H1 (cell line): ENCODE results near the gene SRR. TPM values are rescaled to one million over a fixed set of nuclear protein-coding genes. Genes with fewer than 3 reads are reported as not detected.

ENCODE experiments used
- CTCF ChIA-PET: fragments of 300-600 bp; sonication (Branson Sonifier 250); formaldehyde crosslinking; loops from one replicate; lab custom pipeline; 2021; ENCODE audit not compliant: partially characterized antibody; lab: Charles Lee
- POLR2A ChIA-PET: fragments of 300-600 bp; sonication (Branson Sonifier 250); formaldehyde crosslinking; loops from one replicate; lab custom pipeline; 2021; ENCODE audit warnings: inconsistent platforms; ENCODE audit not compliant: partially characterized antibody; lab: Charles Lee
- DNase-seq, 2 experiments: peaks; one replicate each; pipeline versions ENCODE4 v3.0.0 to v3.0.0-alpha.2; 2010 to 2022; ENCODE audit warnings: low spot score in 2 of 2, low read depth in 1 of 2, mixed read lengths in 1 of 2
- FAIRE-seq: peaks from 2 replicates; lab custom pipeline; 2011; peaks lifted over from hg19 to GRCh38; lab: Jason Lieb, UNC
- H2AFZ ChIP-seq: 2 replicates; pipeline ENCODE4 v1.8.1; 2012; ENCODE audit warnings: low read length, inconsistent platforms
- H2AK5ac ChIP-seq: 2 replicates; pipeline ENCODE4 v1.6.1; 2013; ENCODE audit warnings: low read depth, low read length
- H2BK120ac ChIP-seq: replicated peaks from 2 replicates; pipeline ENCODE3; 2013; ENCODE audit warnings: low read depth, low read length, inconsistent platforms
- H2BK12ac ChIP-seq: 2 replicates; pipeline ENCODE4 v1.6.1; 2013; ENCODE audit warnings: low read depth, low read length
- H2BK15ac ChIP-seq: 2 replicates; pipeline ENCODE4 v1.6.1; 2013; ENCODE audit warnings: low read length
- H2BK20ac ChIP-seq: 2 replicates; pipeline ENCODE4 v1.6.1; 2013; ENCODE audit warnings: low read length
- H2BK5ac ChIP-seq: 2 replicates; pipeline ENCODE4 v1.6.1; 2013; ENCODE audit warnings: low read depth, low read length
- H3K14ac ChIP-seq: 2 replicates; pipeline ENCODE4 v1.6.1; 2013; ENCODE audit warnings: inconsistent platforms; ENCODE audit not compliant: insufficient read length
- H3K18ac ChIP-seq: 2 replicates; pipeline ENCODE4 v1.6.1; 2013; ENCODE audit warnings: low read length; ENCODE audit errors: extremely low read depth
- H3K23ac ChIP-seq: 2 replicates; pipeline ENCODE4 v1.6.1; 2013; ENCODE audit warnings: inconsistent platforms; ENCODE audit not compliant: insufficient read length
- H3K23me2 ChIP-seq: 2 replicates; pipeline ENCODE4 v1.6.1; 2013; ENCODE audit warnings: low read depth, low read length
- H3K27ac ChIP-seq: 2 replicates; pipeline ENCODE4 v1.6.1; 2011; ENCODE audit warnings: low read depth, low read length, inconsistent platforms
- H3K27me3 ChIP-seq, 4 experiments: replicated peaks in 1 of 4; 1 replicate in 1 of 4; 2 replicates in 3 of 4; pipeline versions ENCODE4 v1.6.1 to v1.8.1; 2011 to 2013; ENCODE audit warnings: low read length in 3 of 4, mild to moderate bottlenecking in 3 of 4, inconsistent platforms in 2 of 4, mixed read lengths in 2 of 4, moderate library complexity in 1 of 4; ENCODE audit not compliant: control insufficient read depth in 3 of 4, insufficient read depth in 3 of 4; ENCODE audit errors: extremely low read depth in 1 of 4
- H3K36me3 ChIP-seq, 4 experiments: 2 replicates each; pipeline versions ENCODE4 v1.6.1 to v1.8.1; 2011 to 2013; ENCODE audit warnings: mild to moderate bottlenecking in 4 of 4, low read length in 3 of 4, moderate library complexity in 2 of 4, control low read depth in 1 of 4, inconsistent platforms in 1 of 4; ENCODE audit not compliant: insufficient read depth in 4 of 4, control insufficient read depth in 2 of 4
- H3K4ac ChIP-seq: replicated peaks from 2 replicates; pipeline ENCODE3; 2013; ENCODE audit warnings: low read length, low read depth, mixed read lengths, inconsistent platforms; ENCODE audit not compliant: insufficient read length
- H3K4me1 ChIP-seq, 4 experiments: replicated peaks in 1 of 4; 1 replicate in 1 of 4; 2 replicates in 3 of 4; pipeline versions ENCODE4 v1.6.1 to v1.8.1; 2011 to 2013; ENCODE audit warnings: low read length in 3 of 4, inconsistent platforms in 2 of 4, mixed read lengths in 1 of 4; ENCODE audit not compliant: insufficient read depth in 4 of 4, control insufficient read depth in 3 of 4
- H3K4me2 ChIP-seq, 2 experiments: 2 replicates each; pipeline versions ENCODE4 v1.6.1 to v1.8.1; 2011 to 2013; ENCODE audit warnings: low read depth in 2 of 2, low read length in 2 of 2, control low read depth in 1 of 2, inconsistent platforms in 1 of 2, mild to moderate bottlenecking in 1 of 2; ENCODE audit not compliant: insufficient read depth in 1 of 2
- H3K4me3 ChIP-seq, 4 experiments: fragments of 200-600, 300-600 bp in 1 of 4; sonication (generic), shearing (Covaris generic), sonication (Bioruptor Twin) in 1 of 4; 2 replicates each; pipeline versions ENCODE4 v1.5.1 to v1.8.1; 2011 to 2016; ENCODE audit warnings: low read length in 4 of 4, low read depth in 3 of 4, control low read depth in 2 of 4, inconsistent platforms in 2 of 4, mild to moderate bottlenecking in 2 of 4, mixed read lengths in 1 of 4, moderate library complexity in 1 of 4; ENCODE audit not compliant: insufficient read depth in 2 of 4; ENCODE audit errors: extremely low read depth in 1 of 4
- H3K56ac ChIP-seq: replicated peaks from 2 replicates; pipeline ENCODE3; 2013; ENCODE audit warnings: low read depth, mild to moderate bottlenecking, mixed read lengths, low read length, inconsistent platforms; ENCODE audit not compliant: insufficient read length
- H3K79me1 ChIP-seq: 2 replicates; pipeline ENCODE4 v1.6.1; 2013; ENCODE audit warnings: low read depth, low read length, control low read depth
- H3K79me2 ChIP-seq, 2 experiments: 2 replicates each; pipeline versions ENCODE4 v1.6.1 to v1.8.1; 2012 to 2013; ENCODE audit warnings: low read length in 2 of 2, mild to moderate bottlenecking in 2 of 2, inconsistent platforms in 1 of 2; ENCODE audit not compliant: insufficient read depth in 2 of 2, control insufficient read depth in 1 of 2
- H3K9ac ChIP-seq, 4 experiments: replicated peaks in 1 of 4; 1 replicate in 1 of 4; 2 replicates in 3 of 4; pipeline versions ENCODE4 v1.6.1 to v1.8.1; 2011 to 2013; ENCODE audit warnings: low read depth in 3 of 4, low read length in 3 of 4, control low read depth in 2 of 4, mild to moderate bottlenecking in 2 of 4, moderate library complexity in 2 of 4, inconsistent platforms in 1 of 4; ENCODE audit errors: extremely low read depth in 1 of 4
- H3K9me3 ChIP-seq, 2 experiments: 2 replicates each; pipeline versions ENCODE4 v1.6.1 to v1.8.1; 2012 to 2013; ENCODE audit warnings: mild to moderate bottlenecking in 2 of 2, moderate library complexity in 2 of 2, control low read depth in 1 of 2, inconsistent platforms in 1 of 2, low read depth in 1 of 2, low read length in 1 of 2, mixed read lengths in 1 of 2; ENCODE audit not compliant: insufficient read depth in 2 of 2
- H4K20me1 ChIP-seq, 2 experiments: replicated peaks in 1 of 2; 2 replicates each; pipeline versions ENCODE3 to v1.8.1; 2011 to 2013; ENCODE audit warnings: inconsistent platforms in 2 of 2, low read length in 2 of 2, mild to moderate bottlenecking in 1 of 2; ENCODE audit not compliant: insufficient read depth in 2 of 2, control insufficient read depth in 1 of 2
- H4K5ac ChIP-seq: 2 replicates; pipeline ENCODE4 v1.6.1; 2013; ENCODE audit warnings: low read length, low read depth, mixed read lengths, inconsistent platforms; ENCODE audit not compliant: insufficient read length
- H4K8ac ChIP-seq: 2 replicates; pipeline ENCODE4 v1.8.0; 2013; ENCODE audit warnings: mild to moderate bottlenecking, moderate library complexity, low read length, inconsistent platforms; ENCODE audit not compliant: insufficient read depth; ENCODE audit errors: extremely low read depth
- H4K91ac ChIP-seq: replicated peaks from 2 replicates; pipeline ENCODE3; 2013; ENCODE audit warnings: low read length, mixed read lengths, inconsistent platforms; ENCODE audit not compliant: insufficient read length
- PHF8 ChIP-seq: fragments of 200-600 bp; sonication (generic); conservative IDR thresholded peaks from 2 replicates; pipeline ENCODE4 v1.7.1; 2012; ENCODE audit warnings: low read depth, mild to moderate bottlenecking, inconsistent platforms, low read length, moderate library complexity
- RXRA ChIP-seq: IDR thresholded peaks from 2 replicates; pipeline ENCODE4 v1.6.1; 2011; ENCODE audit warnings: low read depth, mild to moderate bottlenecking, low read length, moderate library complexity; ENCODE audit not compliant: insufficient read depth
- SIX5 ChIP-seq: IDR thresholded peaks from 2 replicates; pipeline ENCODE4 v1.6.1; 2011; ENCODE audit warnings: mild to moderate bottlenecking, low read depth, low read length
- YY1 ChIP-seq: IDR thresholded peaks from 2 replicates; pipeline ENCODE4 v1.6.1; 2011; ENCODE audit warnings: low read depth, mild to moderate bottlenecking, low read length
- WGBS, 2 experiments: shearing (Covaris generic) in 1 of 2; methylation state at CpG; one replicate each; pipeline versions ENCODE4 v1.1.6 to v1.1.7; 2013 to 2015; ENCODE audit warnings: low lambda C conversion rate in 2 of 2, mixed read lengths in 2 of 2, inconsistent platforms in 1 of 2, low coverage in 1 of 2, missing lambda C conversion rate in 1 of 2; ENCODE audit not compliant: insufficient replicate concordance in 2 of 2, insufficient coverage in 1 of 2, insufficient read length in 1 of 2; ENCODE audit errors: extremely low coverage in 1 of 2, missing lambda C conversion rate in 1 of 2; 5-methylcytosine and 5-hydroxymethylcytosine counted together
- polyA plus RNA-seq, 7 experiments: library from polyadenylated mRNA; depleted of rRNA in 3 of 7; stranded (reverse) in 5 of 7; unstranded in 2 of 7; fragments of >200 nt in 5 of 7; fragments of 200-250 nt in 2 of 7; gene quantifications; 1 replicate in 5 of 7; 2 replicates in 1 of 7; 4 replicates in 1 of 7; pipeline versions ENCODE4 v1.2.1 to v1.2.3, GENCODE V29; 2011 to 2013; ENCODE audit warnings: missing spikeins in 2 of 7, mixed read lengths in 2 of 7
- total RNA-seq: library from RNA; stranded (reverse); fragmentation: NEBNext Ultra II Directional; extraction: Animal tissue kit (Norgen Biotek cat#: 25700); gene quantifications from 2 replicates; pipeline ENCODE4 v1.2.1, GENCODE V29; 2021

SRR gene
- total and polyA plus RNA-seq, 2 of the 8 experiments (the other 6 are each of a cell fraction or from before 2014, with no cell fraction given): 3.6 to 4.5 TPM

DNA sequence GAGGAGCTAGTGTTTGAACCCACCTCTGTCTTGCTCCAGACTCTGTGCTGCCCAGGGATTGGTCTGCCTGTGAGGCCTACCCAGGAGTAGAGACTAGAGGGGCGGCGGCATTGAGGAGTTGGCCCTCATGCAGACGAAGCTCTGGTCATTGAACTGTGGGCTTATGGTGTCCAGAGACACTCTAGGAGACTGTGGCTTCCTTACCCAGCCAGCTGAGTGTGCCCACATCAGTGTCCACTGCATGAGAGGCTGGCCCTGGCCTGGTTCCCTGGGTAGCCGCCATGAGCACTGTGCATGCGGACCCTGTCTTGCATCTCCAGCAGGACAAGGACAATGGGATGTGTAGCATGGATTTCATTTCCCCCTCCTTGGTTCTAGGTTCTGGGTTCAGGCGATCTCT lies 47.5 kb downstream of the SRR start:
- H3K9me3 ChIP-seq: no peaks in the 10 kb centered on the region
- no peak overlapping the region for H2BK12ac ChIP-seq
- no peak overlapping the region for H4K5ac ChIP-seq
- no peak overlapping the region for H4K91ac ChIP-seq
- H3K4me2 ChIP-seq: no peak overlapping the region
- H3K4ac ChIP-seq: no peak overlapping the region
- H2AK5ac ChIP-seq: no peak overlapping the region
- no peak overlapping the region for H4K8ac ChIP-seq
- H2BK20ac ChIP-seq: no peak overlapping the region
- no peak overlapping the region for H3K27ac ChIP-seq
- H3K4me3 ChIP-seq: no peak overlapping the region
- H3K23me2 ChIP-seq: 0 out of 2 replicates have a peak, but pooled peaks cover 6% of the 10 kb centered on the region
- whole genome bisulfite sequencing, 2 experiments: 96% methylated on average over 6 of the region's 6 CpGs; no CpG with 5 or more reads in 1 of the 2 experiments
- no peak overlapping the region for H2BK15ac ChIP-seq
- FAIRE-seq: no peak
- H3K9ac ChIP-seq: peak overlapping the region in 1 of 4 experiments; percentile 13; a peak in 1 of 7 replicates
- no peaks in the 10 kb centered on the region for H4K20me1 ChIP-seq
- no peak overlapping the region for H3K56ac ChIP-seq
- H2BK5ac ChIP-seq: no peak overlapping the region
- no peaks in the 10 kb centered on the region for H3K27me3 ChIP-seq
- POLR2A ChIA-PET: interaction anchor here (0.9 to 1.4 kb wide), 3 partner anchors 15 to 22 kb away, joined by 3 to 6 read pairs (median 4); partner anchors contain the start of gene TSR1
- TF ChIP-seq PHF8: no peak
- no peak for TF ChIP-seq YY1
- no peak for TF ChIP-seq SIX5
- no peak for TF ChIP-seq RXRA
- no peaks in the 10 kb centered on the region for H3K36me3 ChIP-seq
- H2AFZ ChIP-seq: no peak overlapping the region
- no peak for DNase-seq
- H2BK120ac ChIP-seq: no peak overlapping the region
- H3K79me1 ChIP-seq: peaks cover 3% of the 10 kb centered on the region; the same call in 1 of the 2 replicates
- H3K79me2 ChIP-seq: no peaks in the 10 kb centered on the region; a peak in 1 of 4 replicates
- H3K18ac ChIP-seq: no peak overlapping the region
- CTCF ChIA-PET: interaction anchor here (0.9 to 4.5 kb wide), 6 partner anchors 13 to 68 kb away, joined by 3 to 69 read pairs (median 20); partner anchors contain the start of genes SGSM2 and TSR1
- H3K4me1 ChIP-seq: peaks cover 4 to 17% (median 6%) of the 10 kb centered on the region in 4 experiments
- no peak overlapping the region for H3K14ac ChIP-seq
- H3K23ac ChIP-seq: no peak overlapping the region
